Neural progenitor cell (in vitro differentiated cells): ENCODE data around the gene GTPBP2. TPM values are rescaled to one million over a fixed set of nuclear protein-coding genes. Genes with fewer than 3 reads are reported as not detected.

Source experiments
- DNase-seq: peaks from one replicate; pipeline ENCODE4 v3.0.0-alpha.2; 2016; ENCODE audit warnings: low spot score
- H2AFZ ChIP-seq: fragments of 200-600 bp; sonication (generic); replicated peaks from 2 replicates; pipeline ENCODE4 v1.6.1; 2016; ENCODE audit warnings: antibody characterized with exemption
- H3F3A ChIP-seq: fragments of 200-600 bp; sonication (generic); 2 replicates; pipeline ENCODE4 v1.6.1; 2016; ENCODE audit warnings: antibody characterized with exemption, low read depth
- H3K27ac ChIP-seq: fragments of 200-600 bp; sonication (generic); 2 replicates; pipeline ENCODE4 v1.5.1; 2016; ENCODE audit warnings: mild to moderate bottlenecking
- H3K27me3 ChIP-seq: fragments of 200-600 bp; sonication (generic); 2 replicates; pipeline ENCODE4 v1.6.1; 2016; ENCODE audit warnings: mild to moderate bottlenecking, moderate library complexity
- H3K36me3 ChIP-seq: fragments of 200-600 bp; sonication (generic); 2 replicates; pipeline ENCODE4 v1.5.1; 2016
- H3K4me1 ChIP-seq: fragments of 200-600 bp; sonication (generic); 2 replicates; pipeline ENCODE4 v1.6.1; 2016; ENCODE audit warnings: mixed run types
- H3K4me2 ChIP-seq: fragments of 200-600 bp; sonication (generic); 2 replicates; pipeline ENCODE4 v1.6.1; 2016
- H3K4me3 ChIP-seq: fragments of 200-600 bp; sonication (generic); 2 replicates; pipeline ENCODE4 v1.5.1; 2016
- H3K79me2 ChIP-seq: fragments of 200-600 bp; sonication (generic); 2 replicates; pipeline ENCODE4 v1.6.1; 2016; ENCODE audit warnings: low read depth
- H3K9ac ChIP-seq: fragments of 200-600 bp; sonication (generic); 2 replicates; pipeline ENCODE4 v1.6.1; 2016
- H3K9me3 ChIP-seq: fragments of 200-600 bp; sonication (generic); 2 replicates; pipeline ENCODE4 v1.5.1; 2016; ENCODE audit warnings: low read depth
- H4K20me1 ChIP-seq: fragments of 200-600 bp; sonication (generic); 2 replicates; pipeline ENCODE4 v1.6.1; 2016; ENCODE audit warnings: low read depth
- H3K27ac Mint-ChIP-seq: 3 replicates; pipeline ENCODE4 v1.8.0; 2021; ENCODE audit warnings: mixed read lengths
- H3K27me3 Mint-ChIP-seq: 2 replicates; pipeline ENCODE4 v1.8.0; 2022; ENCODE audit warnings: low read depth, mild to moderate bottlenecking, inconsistent platforms, moderate library complexity, mixed read lengths; ENCODE audit not compliant: insufficient read depth
- H3K36me3 Mint-ChIP-seq: 3 replicates; pipeline ENCODE4 v1.8.0; 2021; ENCODE audit warnings: mixed read lengths
- H3K4me1 Mint-ChIP-seq: 3 replicates; pipeline ENCODE4 v1.8.0; 2021; ENCODE audit warnings: mixed read lengths
- H3K4me3 Mint-ChIP-seq: 3 replicates; pipeline ENCODE4 v1.8.0; 2021; ENCODE audit warnings: mild to moderate bottlenecking, moderate library complexity, mixed read lengths
- H3K9me3 Mint-ChIP-seq: 3 replicates; pipeline ENCODE4 v1.8.0; 2020; ENCODE audit warnings: mixed read lengths
- EZH2 ChIP-seq: fragments of 200-600 bp; sonication (generic); IDR thresholded peaks from 2 replicates; pipeline ENCODE4 v1.6.1; 2017; ENCODE audit warnings: antibody characterized with exemption, mild to moderate bottlenecking, moderate library complexity
- EZH2phosphoT487 ChIP-seq: fragments of 200-600 bp; sonication (generic); IDR thresholded peaks from 2 replicates; pipeline ENCODE4 v1.6.1; 2017; ENCODE audit warnings: antibody characterized with exemption
- total RNA-seq: library from RNA; depleted of rRNA; stranded (reverse); fragments of >200 nt; gene quantifications from 2 replicates; pipeline ENCODE4 v1.2.3, GENCODE V29; 2015; ENCODE audit warnings: low replicate concordance
- TF ChIP-seq, protein P1 (sequence below): fragments of 200-600 bp; sonication (generic); IDR thresholded peaks from 2 replicates; pipeline ENCODE4 v1.5.1; 2017; ENCODE audit warnings: antibody characterized with exemption, mild to moderate bottlenecking

Gene GTPBP2
- total RNA-seq, 1 donor from 2014 or later = 45.5 TPM

DNA sequence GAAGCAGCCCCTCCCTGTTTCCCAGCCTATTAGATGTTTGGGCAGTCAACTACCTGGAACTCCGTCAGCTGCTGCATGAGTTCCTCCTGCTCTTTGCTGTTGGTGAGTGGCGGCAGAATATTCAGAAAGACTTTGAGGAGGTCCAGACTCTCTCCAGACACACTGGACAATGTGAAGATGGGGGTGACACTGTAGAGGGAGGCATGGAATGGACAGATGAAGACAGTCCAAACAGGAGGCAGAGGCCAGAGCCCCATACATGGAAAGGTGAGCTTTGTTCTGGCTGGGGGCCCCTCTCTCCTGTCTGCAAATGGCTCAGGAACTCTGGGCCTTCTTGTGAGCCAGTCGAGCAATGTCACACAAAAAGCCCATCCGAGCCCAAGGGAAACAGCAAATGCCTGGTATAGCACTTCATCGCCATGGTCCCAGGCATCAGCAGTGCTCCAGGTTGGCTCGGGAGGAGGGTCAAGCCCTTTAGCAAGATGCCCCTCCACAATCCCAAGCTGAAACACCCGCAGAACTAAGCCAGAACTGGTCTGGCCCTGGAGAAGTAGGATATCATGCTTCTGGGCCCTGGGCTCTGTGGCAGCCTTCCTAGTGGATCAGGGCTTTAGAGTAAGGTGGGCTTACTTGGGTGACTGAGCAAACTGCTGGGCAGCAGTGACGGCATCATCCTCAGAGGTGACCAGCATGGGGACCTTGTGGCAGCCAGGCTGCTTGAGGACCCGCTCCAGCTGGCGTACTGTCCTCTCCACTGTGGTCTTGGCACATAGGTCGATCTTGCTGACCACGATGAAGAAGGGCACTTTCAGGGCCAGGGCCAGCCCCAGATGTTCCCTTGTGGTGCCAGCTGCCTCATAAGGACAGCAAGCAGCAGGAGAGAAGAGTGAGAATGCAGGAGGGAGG lies 4.9 kb downstream of the GTPBP2 start:
- Histone ChIP-seq H3K4me2 (no peak overlapping the region), H3K9ac (no peak overlapping the region), H3K9me3 (no peaks in the 10 kb centered on the region), H3K27ac (no peak overlapping the region), H3K27me3 (no peaks in the 10 kb centered on the region), H3F3A (peaks cover 14% of the 10 kb centered on the region), H4K20me1 (peaks cover 10% of the 10 kb centered on the region), H3K4me1 (peaks cover 3% of the 10 kb centered on the region), H3K4me3 (no peak overlapping the region), H3K36me3 (no peaks in the 10 kb centered on the region), H3K79me2 (peaks cover 19% of the 10 kb centered on the region), H2AFZ (no peak overlapping the region)
- peaks cover 16% of the 10 kb centered on the region for H3K4me1 Mint-ChIP-seq
- H3K36me3 Mint-ChIP-seq = peaks cover 51% of the 10 kb centered on the region
- peak overlapping the region; percentile 4 for H3K27ac Mint-ChIP-seq
- no peak for DNase-seq
- no peaks in the 10 kb centered on the region for H3K9me3 Mint-ChIP-seq
- TF ChIP-seq EZH2phosphoT487 (no peak), EZH2 (no peak)
- TF ChIP-seq, protein P1, sequence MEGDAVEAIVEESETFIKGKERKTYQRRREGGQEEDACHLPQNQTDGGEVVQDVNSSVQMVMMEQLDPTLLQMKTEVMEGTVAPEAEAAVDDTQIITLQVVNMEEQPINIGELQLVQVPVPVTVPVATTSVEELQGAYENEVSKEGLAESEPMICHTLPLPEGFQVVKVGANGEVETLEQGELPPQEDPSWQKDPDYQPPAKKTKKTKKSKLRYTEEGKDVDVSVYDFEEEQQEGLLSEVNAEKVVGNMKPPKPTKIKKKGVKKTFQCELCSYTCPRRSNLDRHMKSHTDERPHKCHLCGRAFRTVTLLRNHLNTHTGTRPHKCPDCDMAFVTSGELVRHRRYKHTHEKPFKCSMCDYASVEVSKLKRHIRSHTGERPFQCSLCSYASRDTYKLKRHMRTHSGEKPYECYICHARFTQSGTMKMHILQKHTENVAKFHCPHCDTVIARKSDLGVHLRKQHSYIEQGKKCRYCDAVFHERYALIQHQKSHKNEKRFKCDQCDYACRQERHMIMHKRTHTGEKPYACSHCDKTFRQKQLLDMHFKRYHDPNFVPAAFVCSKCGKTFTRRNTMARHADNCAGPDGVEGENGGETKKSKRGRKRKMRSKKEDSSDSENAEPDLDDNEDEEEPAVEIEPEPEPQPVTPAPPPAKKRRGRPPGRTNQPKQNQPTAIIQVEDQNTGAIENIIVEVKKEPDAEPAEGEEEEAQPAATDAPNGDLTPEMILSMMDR = no peak
- H3K27me3 Mint-ChIP-seq = no peaks in the 10 kb centered on the region
- no peak overlapping the region for H3K4me3 Mint-ChIP-seq

DNA sequence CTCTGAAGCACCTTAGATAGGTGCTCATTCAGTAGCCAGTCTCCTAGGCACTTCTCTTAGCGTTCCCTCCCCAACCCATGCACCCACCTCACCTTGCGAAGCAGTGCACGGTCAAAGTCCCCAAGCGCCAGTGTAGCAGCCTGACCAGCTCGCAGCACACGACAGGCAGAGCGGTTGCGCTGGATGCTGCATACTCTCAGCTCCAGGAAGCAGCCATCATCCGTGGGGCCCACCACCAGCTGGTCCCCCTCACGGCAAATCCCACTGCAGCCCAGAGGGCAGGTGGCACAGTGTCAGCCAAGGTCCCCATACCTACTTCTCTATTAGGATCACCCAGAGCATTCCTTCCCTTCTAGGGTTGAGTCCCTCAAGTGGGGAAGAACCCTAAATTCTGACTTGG lies 6.5 kb downstream of the GTPBP2 start:
- Histone ChIP-seq H3K27me3 (no peaks in the 10 kb centered on the region), H4K20me1 (peaks cover 7% of the 10 kb centered on the region), H3K4me1 (no peaks in the 10 kb centered on the region), H3K4me3 (no peak overlapping the region), H2AFZ (no peak overlapping the region), H3K79me2 (peaks cover 6% of the 10 kb centered on the region), H3K4me2 (no peak overlapping the region), H3K27ac (no peak overlapping the region), H3F3A (peaks cover 9% of the 10 kb centered on the region), H3K36me3 (no peaks in the 10 kb centered on the region), H3K9me3 (no peaks in the 10 kb centered on the region), H3K9ac (no peak overlapping the region)
- Mint-ChIP-seq H3K9me3 (no peaks in the 10 kb centered on the region), H3K27me3 (no peaks in the 10 kb centered on the region), H3K27ac (no peak overlapping the region), H3K4me1 (peaks cover 8% of the 10 kb centered on the region), H3K4me3 (no peak overlapping the region), H3K36me3 (peaks cover 48% of the 10 kb centered on the region)
- no peak for TF ChIP-seq EZH2phosphoT487
- TF ChIP-seq, protein P1 = no peak
- TF ChIP-seq EZH2 = no peak
- DNase-seq = no peak

DNA sequence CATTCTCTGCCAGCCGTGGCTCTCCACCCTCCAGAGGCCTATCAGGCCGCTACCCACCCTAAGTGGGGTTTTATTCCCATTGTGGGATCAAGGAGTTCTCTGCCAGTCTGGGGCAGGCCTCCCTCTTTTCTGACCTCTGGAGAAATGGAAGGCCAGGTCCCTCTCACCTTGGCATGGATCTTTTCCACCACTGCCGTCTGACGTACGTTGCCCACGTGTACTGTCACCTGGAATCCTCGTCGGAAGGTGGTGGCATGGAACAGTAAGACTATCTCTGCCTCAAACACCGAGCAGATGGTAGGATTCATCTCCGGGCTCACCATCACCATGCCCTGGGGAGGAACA lies 7.3 kb downstream of the GTPBP2 start:
- Histone ChIP-seq H3K79me2 (no peaks in the 10 kb centered on the region), H3K27ac (no peak overlapping the region), H3K4me1 (no peaks in the 10 kb centered on the region), H3K27me3 (no peaks in the 10 kb centered on the region), H3K9ac (no peak overlapping the region), H3K36me3 (no peaks in the 10 kb centered on the region), H3F3A (peaks cover 13% of the 10 kb centered on the region), H2AFZ (no peak overlapping the region), H3K4me2 (no peak overlapping the region), H4K20me1 (peaks cover under 1% of the 10 kb centered on the region), H3K9me3 (no peaks in the 10 kb centered on the region), H3K4me3 (no peak overlapping the region)
- H3K36me3 Mint-ChIP-seq = peaks cover 42% of the 10 kb centered on the region
- H3K4me1 Mint-ChIP-seq = peaks cover under 1% of the 10 kb centered on the region
- no peak for DNase-seq
- H3K9me3 Mint-ChIP-seq = no peaks in the 10 kb centered on the region
- peak overlapping the region; percentile 62 for H3K27ac Mint-ChIP-seq
- no peaks in the 10 kb centered on the region for H3K27me3 Mint-ChIP-seq
- H3K4me3 Mint-ChIP-seq = no peak overlapping the region
- TF ChIP-seq EZH2 = no peak
- TF ChIP-seq, protein P1 = no peak
- TF ChIP-seq EZH2phosphoT487 = no peak
